ENCODE data around the gene RHOD. TPM values are rescaled to one million over a fixed set of nuclear protein-coding genes. Genes with fewer than 3 reads are reported as not detected.

Gene RHOD
- total and polyA plus RNA-seq, 4 donors: 7.3 to 39.3 (median 16.5) TPM

DNA sequence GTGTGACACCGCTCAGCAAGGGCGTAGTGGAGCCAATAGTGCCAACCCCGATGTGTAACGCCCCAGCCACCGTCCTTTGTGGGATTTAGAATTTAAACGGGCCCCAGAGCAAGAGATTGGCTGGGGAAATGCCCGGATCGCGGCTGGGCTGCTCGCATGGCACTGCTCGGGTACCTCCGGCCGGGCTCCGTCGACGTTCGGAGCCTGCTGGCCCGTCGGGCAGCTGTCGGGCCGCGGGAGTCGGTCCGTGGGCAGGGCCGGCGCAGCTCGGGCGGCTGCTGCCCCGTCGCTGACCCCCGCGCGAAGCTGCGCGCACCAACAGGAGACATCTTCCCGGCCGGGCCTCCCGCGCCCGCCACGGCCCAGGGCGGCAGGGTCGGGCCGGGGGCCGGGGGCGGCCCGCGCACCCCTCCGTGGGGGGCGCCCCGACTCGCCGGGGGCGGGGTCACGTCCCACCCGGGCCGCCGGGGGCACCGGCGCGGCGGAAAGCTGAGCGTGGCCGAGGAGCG is 61.1 kb downstream of the RHOD start:
- Histone ChIP-seq H3K27me3 (ENCODE audit: control insufficient read depth in 3 of 3, insufficient read depth in 3 of 3, low read length in 2 of 3) (no peaks in the 10 kb centered on the region), H3K9me3 (ENCODE audit: control insufficient read depth in 4 of 4, insufficient read depth in 3 of 4, low read length in 3 of 4) (no peaks in the 10 kb centered on the region), H3K36me3 (ENCODE audit: control insufficient read depth in 4 of 4, insufficient read depth in 4 of 4, low read length in 4 of 4) (peaks cover 0 to 4% (median 2%) of the 10 kb centered on the region in 4 donors), H3K27ac (ENCODE audit: low read depth in 1 of 2, low read length in 1 of 2) (peak overlapping the region; percentile 100), H3K4me1 (ENCODE audit: control insufficient read depth in 5 of 5, insufficient read depth in 5 of 5, low read length in 5 of 5) (peaks cover 0 to 29% (median under 1%) of the 10 kb centered on the region in 5 donors), H3K9ac (ENCODE audit: insufficient read depth in 1 of 2, low read length in 2 of 2) (peak overlapping the region in 1 of 2 donors; percentile 2), H3K4me3 (peak overlapping the region; percentile 55)
- WGBS, 2 donors: 5 to 8% methylated on average over 29 to 65 of the region's 65 CpGs
- ATAC-seq (ENCODE audit: insufficient read depth, low FRiP score) (no peak), DNase-seq (peak; percentile 40 to 56 (median 46))
- TF ChIP-seq, protein P1, sequence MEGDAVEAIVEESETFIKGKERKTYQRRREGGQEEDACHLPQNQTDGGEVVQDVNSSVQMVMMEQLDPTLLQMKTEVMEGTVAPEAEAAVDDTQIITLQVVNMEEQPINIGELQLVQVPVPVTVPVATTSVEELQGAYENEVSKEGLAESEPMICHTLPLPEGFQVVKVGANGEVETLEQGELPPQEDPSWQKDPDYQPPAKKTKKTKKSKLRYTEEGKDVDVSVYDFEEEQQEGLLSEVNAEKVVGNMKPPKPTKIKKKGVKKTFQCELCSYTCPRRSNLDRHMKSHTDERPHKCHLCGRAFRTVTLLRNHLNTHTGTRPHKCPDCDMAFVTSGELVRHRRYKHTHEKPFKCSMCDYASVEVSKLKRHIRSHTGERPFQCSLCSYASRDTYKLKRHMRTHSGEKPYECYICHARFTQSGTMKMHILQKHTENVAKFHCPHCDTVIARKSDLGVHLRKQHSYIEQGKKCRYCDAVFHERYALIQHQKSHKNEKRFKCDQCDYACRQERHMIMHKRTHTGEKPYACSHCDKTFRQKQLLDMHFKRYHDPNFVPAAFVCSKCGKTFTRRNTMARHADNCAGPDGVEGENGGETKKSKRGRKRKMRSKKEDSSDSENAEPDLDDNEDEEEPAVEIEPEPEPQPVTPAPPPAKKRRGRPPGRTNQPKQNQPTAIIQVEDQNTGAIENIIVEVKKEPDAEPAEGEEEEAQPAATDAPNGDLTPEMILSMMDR (IDR thresholded peaks at IDR 0.05; ENCODE audit: control extremely low read depth, extremely low read depth): no peak

GRCh38 chr11:67118181-67118766 is 61.6 kb downstream of the RHOD start:
- no peaks in the 10 kb centered on the region for H3K9me3 ChIP-seq (ENCODE audit: control insufficient read depth in 4 of 4, insufficient read depth in 3 of 4, low read length in 3 of 4)
- H3K27me3 ChIP-seq (ENCODE audit: control insufficient read depth in 3 of 3, insufficient read depth in 3 of 3, low read length in 2 of 3): no peaks in the 10 kb centered on the region
- ATAC-seq (ENCODE audit: insufficient read depth, low FRiP score) (peak; percentile 1), DNase-seq (peak in 2 of 3 donors; percentile 40 to 49)
- peaks cover 0 to 4% (median 2%) of the 10 kb centered on the region in 4 donors for H3K36me3 ChIP-seq (ENCODE audit: control insufficient read depth in 4 of 4, insufficient read depth in 4 of 4, low read length in 4 of 4)
- H3K27ac ChIP-seq (ENCODE audit: low read depth in 1 of 2, low read length in 1 of 2): peak overlapping the region; percentile 100
- no peak overlapping the region for H3K9ac ChIP-seq (ENCODE audit: insufficient read depth in 1 of 2, low read length in 2 of 2)
- WGBS, 2 donors: 0 to 1% methylated on average over 49 to 59 of the region's 59 CpGs
- peak overlapping the region; percentile 55 for H3K4me3 ChIP-seq
- H3K4me1 ChIP-seq (ENCODE audit: control insufficient read depth in 5 of 5, insufficient read depth in 5 of 5, low read length in 5 of 5): peaks cover 0 to 29% (median 4%) of the 10 kb centered on the region in 5 donors
- TF ChIP-seq, protein P1 (IDR thresholded peaks at IDR 0.05; ENCODE audit: control extremely low read depth, extremely low read depth): no peak

DNA sequence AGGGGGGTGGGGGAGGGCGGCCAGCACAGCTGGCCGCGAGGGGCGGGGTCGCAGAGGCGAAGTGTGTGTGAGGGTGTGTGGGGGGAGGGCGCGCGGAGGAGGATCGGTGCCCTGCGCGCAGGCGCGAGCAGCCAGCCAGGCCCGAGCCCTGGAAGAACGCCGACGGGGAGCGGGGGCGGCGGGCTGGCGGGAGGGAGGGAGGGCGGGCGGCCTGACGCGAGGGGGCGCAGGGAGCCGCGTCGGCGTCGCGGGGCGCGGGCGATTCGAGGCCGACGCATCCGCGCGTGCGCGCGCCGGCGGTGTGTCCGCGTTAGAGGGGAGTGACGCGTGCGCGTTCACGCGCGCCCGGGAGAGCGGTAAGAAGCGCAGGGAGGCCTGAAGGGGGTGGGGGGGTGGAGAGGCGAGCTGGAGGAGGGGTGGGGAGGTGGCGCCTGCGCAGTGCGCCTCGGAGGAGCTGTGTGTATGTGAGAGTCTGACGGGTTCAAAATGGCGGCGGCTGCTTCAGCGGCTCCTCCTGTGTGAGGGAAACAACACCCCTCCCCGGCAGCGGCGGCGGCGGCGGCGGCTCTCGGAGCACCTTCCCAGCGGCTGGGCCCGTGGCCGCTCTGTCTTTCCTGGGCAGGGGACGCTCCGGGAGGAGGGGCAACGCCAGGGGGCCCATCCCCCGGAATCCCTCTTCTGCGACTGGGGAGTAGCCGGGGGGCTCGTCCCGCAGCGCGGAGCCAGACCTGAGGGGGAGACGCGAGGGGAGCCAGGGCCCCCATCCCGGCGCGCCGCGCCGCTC is 62.3 kb downstream of the RHOD start, which contains the start of gene KDM2A:
Gene KDM2A, plus strand, starts transcription at position 463 of the 784 bp plus-strand sequence. CDS start 2,054 bp downstream, outside the sequence.
- DNase-seq (peak; percentile 99 to 100 (median 100)), ATAC-seq (ENCODE audit: insufficient read depth, low FRiP score) (peak; percentile 91)
- H3K4me3 ChIP-seq: peak within 1 kb of the TSS; percentile 93
- no peaks in the 10 kb centered on the region for H3K27me3 ChIP-seq (ENCODE audit: control insufficient read depth in 3 of 3, insufficient read depth in 3 of 3, low read length in 2 of 3)
- TF ChIP-seq, protein P1 (IDR thresholded peaks at IDR 0.05; ENCODE audit: control extremely low read depth, extremely low read depth): no peak
- WGBS, 2 donors: 0% methylated on average over 39 to 97 of the region's 97 CpGs
- H3K9me3 ChIP-seq (ENCODE audit: control insufficient read depth in 4 of 4, insufficient read depth in 3 of 4, low read length in 3 of 4): no peaks in the 10 kb centered on the region
- peaks cover 0 to 29% (median 4%) of the 10 kb centered on the region in 5 donors for H3K4me1 ChIP-seq (ENCODE audit: control insufficient read depth in 5 of 5, insufficient read depth in 5 of 5, low read length in 5 of 5)
- H3K27ac ChIP-seq (ENCODE audit: low read depth in 1 of 2, low read length in 1 of 2): peak within 1 kb of the TSS; percentile 100
- H3K36me3 ChIP-seq (ENCODE audit: control insufficient read depth in 4 of 4, insufficient read depth in 4 of 4, low read length in 4 of 4): peaks cover 0 to 4% (median 2%) of the 10 kb centered on the region in 4 donors
- peak within 1 kb of the TSS; percentile 61 to 95 for H3K9ac ChIP-seq (ENCODE audit: insufficient read depth in 1 of 2, low read length in 2 of 2)
